HCT116 (cell line): ENCODE data around the gene PRRX2. TPM values are rescaled to one million over a fixed set of nuclear protein-coding genes. Genes with fewer than 3 reads are reported as not detected.

ENCODE experiments used
- ATAC-seq: fragments of 200-7000 bp; cut with Tn5 transposase; 2 replicates; pipeline ENCODE4 v1.9.1; 2020; ENCODE audit warnings: mild to moderate bottlenecking, moderate library complexity
- BruUV-seq: library from RNA; stranded (reverse); fragments of 400-500 nt; replicated peaks from 2 replicates; lab custom pipeline; 2021; lab: Mats Ljungman, UMichigan
- CTCF ChIA-PET: fragments of 300-600 bp; sonication (Branson Sonifier 250); formaldehyde crosslinking; loops from one replicate; lab custom pipeline; 2021; ENCODE audit warnings: antibody characterized with exemption; lab: Charles Lee
- POLR2A ChIA-PET: fragments of 300-600, 350-600 bp; sonication (Branson Sonifier 250); formaldehyde crosslinking; loops from one replicate; lab custom pipeline; 2021; ENCODE audit warnings: antibody characterized with exemption; lab: Charles Lee
- RAD21 ChIA-PET, 2 experiments: fragments of 300-600 bp; sonication (Branson Sonifier 250); formaldehyde crosslinking; loops; one replicate each; lab custom pipeline; 2023; ENCODE audit warnings: low total read pairs in 2 of 2; ENCODE audit not compliant: uncharacterized antibody in 2 of 2, unreplicated experiment in 2 of 2, low non-redundant PET in 1 of 2; lab: Charles Lee
- DNase-seq: peaks from one replicate; pipeline ENCODE4 v3.0.0-alpha.2; 2010; ENCODE audit warnings: low read depth, low spot score
- H2AFZ ChIP-seq: fragments of 200-600 bp; shearing (Covaris generic), sonication (generic); 2 replicates; pipeline ENCODE4 v1.6.1; 2017; ENCODE audit warnings: low read depth, mixed run types, mixed read lengths, antibody characterized with exemption, low read length; ENCODE audit not compliant: poor library complexity, severe bottlenecking
- H3K27ac ChIP-seq: 2 replicates; pipeline ENCODE4 v1.5.1; 2012; ENCODE audit warnings: low read depth, low read length
- H3K27me3 ChIP-seq: fragments of 200-600 bp; sonication (generic); 2 replicates; pipeline ENCODE4 v1.6.1; 2016; ENCODE audit warnings: mixed run types, low read length, mixed read lengths; ENCODE audit not compliant: insufficient read depth
- H3K36me3 ChIP-seq, 2 experiments: fragments of 200-500 bp in 1 of 2; fragments of 200-600 bp in 1 of 2; sonication (Bioruptor generic) in 1 of 2; sonication (generic) in 1 of 2; 2 replicates each; pipeline versions ENCODE4 v1.5.1 to v1.6.1; 2014 to 2016; ENCODE audit warnings: low read length in 2 of 2, inconsistent platforms in 1 of 2, mixed read lengths in 1 of 2, mixed run types in 1 of 2; ENCODE audit not compliant: insufficient read depth in 2 of 2, control insufficient read depth in 1 of 2
- H3K4me1 ChIP-seq, 2 experiments: fragments of 200-600 bp in 1 of 2; sonication (generic) in 1 of 2; 2 replicates each; pipeline versions ENCODE4 v1.5.1 to v1.6.1; 2012 to 2017; ENCODE audit warnings: low read length in 2 of 2, inconsistent platforms in 1 of 2, mild to moderate bottlenecking in 1 of 2, mixed read lengths in 1 of 2, mixed run types in 1 of 2, moderate library complexity in 1 of 2; ENCODE audit not compliant: insufficient read depth in 2 of 2, control insufficient read depth in 1 of 2
- H3K4me2 ChIP-seq: fragments of 200-600 bp; sonication (generic); 2 replicates; pipeline ENCODE4 v1.6.1; 2017; ENCODE audit warnings: mixed run types, low read length, mixed read lengths
- H3K4me3 ChIP-seq, 2 experiments: fragments of 200-600 bp in 1 of 2; sonication (generic) in 1 of 2; replicated peaks in 1 of 2; 2 replicates each; pipeline ENCODE4 v1.5.1; 2011 to 2016; ENCODE audit warnings: low read length in 2 of 2, control low read depth in 1 of 2, low read depth in 1 of 2, mild to moderate bottlenecking in 1 of 2, mixed read lengths in 1 of 2, mixed run types in 1 of 2
- H3K79me2 ChIP-seq: fragments of 200-600 bp; sonication (generic); 2 replicates; pipeline ENCODE4 v1.6.1; 2017; ENCODE audit warnings: mild to moderate bottlenecking, mixed run types, low read length, moderate library complexity, mixed read lengths; ENCODE audit not compliant: insufficient read depth
- H3K9ac ChIP-seq: fragments of 200-600 bp; sonication (generic); 2 replicates; pipeline ENCODE4 v1.6.1; 2016; ENCODE audit warnings: low read length, mixed read lengths
- H3K9me2 ChIP-seq: fragments of 200-600 bp; sonication (generic), shearing (Covaris generic); 2 replicates; pipeline ENCODE4 v1.6.1; 2017; ENCODE audit warnings: mixed run types, mild to moderate bottlenecking, moderate library complexity; ENCODE audit not compliant: insufficient read depth
- H3K9me3 ChIP-seq, 2 experiments: fragments of 200-500 bp in 1 of 2; fragments of 200-600 bp in 1 of 2; sonication (Bioruptor generic) in 1 of 2; sonication (generic) in 1 of 2; 2 replicates each; pipeline ENCODE4 v1.6.1; 2014 to 2017; ENCODE audit warnings: low read length in 2 of 2, mixed read lengths in 2 of 2, inconsistent platforms in 1 of 2, low read depth in 1 of 2, mild to moderate bottlenecking in 1 of 2, mixed run types in 1 of 2, moderate library complexity in 1 of 2; ENCODE audit not compliant: control insufficient read depth in 1 of 2, insufficient read depth in 1 of 2
- H4K20me1 ChIP-seq: fragments of 200-600 bp; sonication (generic), shearing (Covaris generic); 2 replicates; pipeline ENCODE4 v1.6.1; 2017; ENCODE audit warnings: mixed run types, mild to moderate bottlenecking, moderate library complexity; ENCODE audit not compliant: insufficient read depth
- CBX3 ChIP-seq: IDR thresholded peaks from 2 replicates; pipeline ENCODE4 v1.6.1; 2012; ENCODE audit warnings: low read depth
- EGR1 ChIP-seq: IDR thresholded peaks from 2 replicates; pipeline ENCODE4 v1.6.1; 2012; ENCODE audit warnings: low read depth
- ELF1 ChIP-seq: IDR thresholded peaks from 2 replicates; pipeline ENCODE4 v1.6.1; 2012; ENCODE audit warnings: low read depth, borderline replicate concordance
- EZH2 ChIP-seq: fragments of 200-600 bp; sonication (generic); IDR thresholded peaks from 2 replicates; pipeline ENCODE4 v1.6.1; 2017; ENCODE audit warnings: antibody characterized with exemption, mixed run types
- EZH2phosphoT487 ChIP-seq: fragments of 200-600 bp; IDR thresholded peaks from 2 replicates; pipeline ENCODE4 v1.6.1; 2018; ENCODE audit warnings: antibody characterized with exemption, borderline replicate concordance
- FOSL1 ChIP-seq: IDR thresholded peaks from 2 replicates; pipeline ENCODE4 v1.6.1; 2012; ENCODE audit warnings: low read depth
- JUND ChIP-seq: IDR thresholded peaks from 2 replicates; pipeline ENCODE4 v1.6.1; 2012
- POLR2A ChIP-seq: IDR thresholded peaks from 2 replicates; pipeline ENCODE4 v1.7.0; 2011; ENCODE audit warnings: borderline replicate concordance; ENCODE audit not compliant: insufficient read depth, insufficient read length; ENCODE audit errors: extremely low read depth
- POLR2AphosphoS5 ChIP-seq: IDR thresholded peaks from 2 replicates; pipeline ENCODE4 v1.6.1; 2011; ENCODE audit warnings: mild to moderate bottlenecking, low read depth, low read length, moderate library complexity
- RAD21 ChIP-seq: IDR thresholded peaks from 2 replicates; pipeline ENCODE4 v1.6.1; 2012; ENCODE audit warnings: low read depth, mild to moderate bottlenecking
- SIN3A ChIP-seq: IDR thresholded peaks from 2 replicates; pipeline ENCODE4 v1.6.1; 2012; ENCODE audit warnings: low read depth
- SRF ChIP-seq: IDR thresholded peaks from 2 replicates; pipeline ENCODE4 v1.6.1; 2012; ENCODE audit warnings: low read depth
- TCF7L2 ChIP-seq: IDR thresholded peaks from 2 replicates; pipeline ENCODE4 v1.7.0; 2011; ENCODE audit warnings: borderline replicate concordance, inconsistent platforms; ENCODE audit not compliant: insufficient read depth, insufficient read length; ENCODE audit errors: extremely low read depth
- YY1 ChIP-seq: IDR thresholded peaks from 2 replicates; pipeline ENCODE4 v1.6.1; 2011; ENCODE audit warnings: low read length, low read depth, moderate library complexity, mild to moderate bottlenecking; ENCODE audit not compliant: insufficient replicate concordance; ENCODE audit errors: extremely low read depth
- intact Hi-C: fragments of 100-400 bp; cut with micrococcal nuclease; formaldehyde crosslinking; loops from 2 replicates; pipeline ENCODE4 v1.10.0; 2022
- total RNA-seq: library from RNA; stranded (reverse); gene quantifications from one replicate; pipeline ENCODE4 v1.2.1, GENCODE V29; 2021; ENCODE audit not compliant: unreplicated experiment
- TF ChIP-seq, protein P1 (sequence below), 3 experiments: fragments of 200-600 bp in 1 of 3; sonication (generic) in 1 of 3; IDR thresholded peaks in 2 of 3; conservative IDR thresholded peaks in 1 of 3; 2 replicates each; pipeline ENCODE4 v1.5.1; 2012 to 2017; ENCODE audit warnings: low read depth in 2 of 3, low read length in 2 of 3, antibody characterized with exemption in 1 of 3, borderline replicate concordance in 1 of 3, control low read depth in 1 of 3, mild to moderate bottlenecking in 1 of 3, mixed read lengths in 1 of 3, mixed run types in 1 of 3, moderate library complexity in 1 of 3; ENCODE audit not compliant: insufficient read depth in 1 of 3
- TF ChIP-seq, protein P2 (sequence below): IDR thresholded peaks from 2 replicates; pipeline ENCODE4 v1.6.1; 2012
- TF ChIP-seq, protein P3 (sequence below): IDR thresholded peaks from 2 replicates; pipeline ENCODE4 v1.6.1; 2011; ENCODE audit warnings: mild to moderate bottlenecking, low read length, moderate library complexity; ENCODE audit not compliant: insufficient replicate concordance; ENCODE audit errors: extremely low read depth
- TF ChIP-seq, protein P4 (sequence below): IDR thresholded peaks from 2 replicates; pipeline ENCODE4 v1.6.1; 2012

Gene PRRX2
- total RNA-seq, 1 experiment from 2014 or later = 25.5 TPM

GRCh38 chr9:129620669-129621295 lies 44.7 kb upstream of the PRRX2 start, which contains the start of gene C9orf50:
Gene C9orf50 (minus strand): TSS chr9:129621101. CDS start chr9:129620574, 527 bp downstream.
- H2AFZ ChIP-seq = no peak within 1 kb of the TSS
- DNase-seq = no peak
- H3K9me3 ChIP-seq = no peaks in the 10 kb centered on the region
- TF ChIP-seq SRF = no peak
- no peak for TF ChIP-seq ELF1
- no peak for TF ChIP-seq CBX3
- no peak for TF ChIP-seq SIN3A
- TF ChIP-seq, protein P1, sequence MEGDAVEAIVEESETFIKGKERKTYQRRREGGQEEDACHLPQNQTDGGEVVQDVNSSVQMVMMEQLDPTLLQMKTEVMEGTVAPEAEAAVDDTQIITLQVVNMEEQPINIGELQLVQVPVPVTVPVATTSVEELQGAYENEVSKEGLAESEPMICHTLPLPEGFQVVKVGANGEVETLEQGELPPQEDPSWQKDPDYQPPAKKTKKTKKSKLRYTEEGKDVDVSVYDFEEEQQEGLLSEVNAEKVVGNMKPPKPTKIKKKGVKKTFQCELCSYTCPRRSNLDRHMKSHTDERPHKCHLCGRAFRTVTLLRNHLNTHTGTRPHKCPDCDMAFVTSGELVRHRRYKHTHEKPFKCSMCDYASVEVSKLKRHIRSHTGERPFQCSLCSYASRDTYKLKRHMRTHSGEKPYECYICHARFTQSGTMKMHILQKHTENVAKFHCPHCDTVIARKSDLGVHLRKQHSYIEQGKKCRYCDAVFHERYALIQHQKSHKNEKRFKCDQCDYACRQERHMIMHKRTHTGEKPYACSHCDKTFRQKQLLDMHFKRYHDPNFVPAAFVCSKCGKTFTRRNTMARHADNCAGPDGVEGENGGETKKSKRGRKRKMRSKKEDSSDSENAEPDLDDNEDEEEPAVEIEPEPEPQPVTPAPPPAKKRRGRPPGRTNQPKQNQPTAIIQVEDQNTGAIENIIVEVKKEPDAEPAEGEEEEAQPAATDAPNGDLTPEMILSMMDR (IDR thresholded peaks at IDR 0.05 in 2 of 3, conservative IDR thresholded peaks at IDR 0.05 in 1 of 3; ENCODE audit: borderline replicate concordance in 1 of 3, insufficient read depth in 1 of 3, low read depth in 2 of 3, low read length in 2 of 3) = no peak
- no peak for TF ChIP-seq EZH2
- TF ChIP-seq, protein P2, sequence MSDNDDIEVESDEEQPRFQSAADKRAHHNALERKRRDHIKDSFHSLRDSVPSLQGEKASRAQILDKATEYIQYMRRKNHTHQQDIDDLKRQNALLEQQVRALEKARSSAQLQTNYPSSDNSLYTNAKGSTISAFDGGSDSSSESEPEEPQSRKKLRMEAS = no peak
- TF ChIP-seq POLR2A = no peak
- TF ChIP-seq FOSL1 = no peak
- no peak for TF ChIP-seq JUND
- no peak for TF ChIP-seq POLR2AphosphoS5
- TF ChIP-seq EGR1 = no peak
- TF ChIP-seq, protein P3, sequence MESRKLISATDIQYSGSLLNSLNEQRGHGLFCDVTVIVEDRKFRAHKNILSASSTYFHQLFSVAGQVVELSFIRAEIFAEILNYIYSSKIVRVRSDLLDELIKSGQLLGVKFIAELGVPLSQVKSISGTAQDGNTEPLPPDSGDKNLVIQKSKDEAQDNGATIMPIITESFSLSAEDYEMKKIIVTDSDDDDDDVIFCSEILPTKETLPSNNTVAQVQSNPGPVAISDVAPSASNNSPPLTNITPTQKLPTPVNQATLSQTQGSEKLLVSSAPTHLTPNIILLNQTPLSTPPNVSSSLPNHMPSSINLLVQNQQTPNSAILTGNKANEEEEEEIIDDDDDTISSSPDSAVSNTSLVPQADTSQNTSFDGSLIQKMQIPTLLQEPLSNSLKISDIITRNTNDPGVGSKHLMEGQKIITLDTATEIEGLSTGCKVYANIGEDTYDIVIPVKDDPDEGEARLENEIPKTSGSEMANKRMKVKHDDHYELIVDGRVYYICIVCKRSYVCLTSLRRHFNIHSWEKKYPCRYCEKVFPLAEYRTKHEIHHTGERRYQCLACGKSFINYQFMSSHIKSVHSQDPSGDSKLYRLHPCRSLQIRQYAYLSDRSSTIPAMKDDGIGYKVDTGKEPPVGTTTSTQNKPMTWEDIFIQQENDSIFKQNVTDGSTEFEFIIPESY = no peak
- no peak for TF ChIP-seq EZH2phosphoT487
- no peak for TF ChIP-seq TCF7L2
- TF ChIP-seq, protein P4, sequence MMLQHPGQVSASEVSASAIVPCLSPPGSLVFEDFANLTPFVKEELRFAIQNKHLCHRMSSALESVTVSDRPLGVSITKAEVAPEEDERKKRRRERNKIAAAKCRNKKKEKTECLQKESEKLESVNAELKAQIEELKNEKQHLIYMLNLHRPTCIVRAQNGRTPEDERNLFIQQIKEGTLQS = no peak
- TF ChIP-seq YY1 = no peak
- no peak for TF ChIP-seq RAD21
- H3K4me3 ChIP-seq = no peak within 1 kb of the TSS
- no peaks in the 10 kb centered on the region for H3K36me3 ChIP-seq
- RAD21 ChIA-PET = no interaction called here
- no peaks in the 10 kb centered on the region for H3K27me3 ChIP-seq
- BruUV-seq = no TSS peak
- intact Hi-C loops = no loop called here
- no peak within 1 kb of the TSS for H3K9ac ChIP-seq
- no peaks in the 10 kb centered on the region for H3K9me2 ChIP-seq
- ATAC-seq = no peak
- POLR2A ChIA-PET = interaction anchor here (1.7 kb wide), 1 partner anchor 443 kb away, joined by 6 read pairs; the partner anchor contains the start of gene IER5L
- H3K27ac ChIP-seq = no peak within 1 kb of the TSS
- no peaks in the 10 kb centered on the region for H3K79me2 ChIP-seq
- peaks cover 6 to 35% of the 10 kb centered on the region in 2 experiments; a peak in 3 of 4 replicates for H3K4me1 ChIP-seq
- H3K4me2 ChIP-seq = no peak within 1 kb of the TSS
- CTCF ChIA-PET = interaction anchor here (1.1 kb wide), 1 partner anchor 481 kb away, joined by 4 read pairs; no protein-coding TSS in a partner anchor
- no peaks in the 10 kb centered on the region for H4K20me1 ChIP-seq
